Measurements from ENCODE around the gene CISH.

GRCh38 chr3:50587806-50588758 is 23.5 kb downstream of the CISH start:
- TF ChIP-seq CTCF (IDR thresholded peaks at IDR 0.05; ENCODE audit: low read depth, low read length, poor library complexity, severe bottlenecking) (no peak), EZH2phosphoT487 (IDR thresholded peaks at IDR 0.05; ENCODE audit: borderline replicate concordance, low read length) (peak; percentile 42; the same call in 1 of the 2 replicates)

All from DOHH2 (cell line).